HG02623 (cell line): Measurements from ENCODE around the gene RNASEH2A.

Experiments
- ATAC-seq: cut with Tn5 transposase; IDR thresholded peaks from one replicate; pipeline ENCODE4 v1.9.1; 2021; ENCODE audit warnings: moderate library complexity; ENCODE audit not compliant: unreplicated experiment

The RNASEH2A gene

GRCh38 chr19:12806242-12807081 lies at the start of gene RNASEH2A:
Gene RNASEH2A (plus strand): TSS chr19:12806584. CDS start chr19:12806674, 90 bp downstream.
- ATAC-seq: peak; percentile 72

GRCh38 chr19:12757544-12758274 lies 48.7 kb upstream of the RNASEH2A start:
- ATAC-seq: no peak

- ATAC-seq: no peak
These were observed 46.7 kb upstream of the RNASEH2A start for GRCh38 chr19:12759686-12760085.

GRCh38 chr19:12763100-12763499 lies 43.3 kb upstream of the RNASEH2A start:
- no peak for ATAC-seq

- ATAC-seq: no peak
These were observed 41.7 kb upstream of the RNASEH2A start for GRCh38 chr19:12764698-12765097.

GRCh38 chr19:12766051-12766521 lies 40.3 kb upstream of the RNASEH2A start:
- no peak for ATAC-seq

GRCh38 chr19:12767150-12767549 lies 39.2 kb upstream of the RNASEH2A start:
- no peak for ATAC-seq

- ATAC-seq: no peak
These were observed 38.7 kb upstream of the RNASEH2A start for GRCh38 chr19:12767666-12768065.

- ATAC-seq: no peak
These were observed 36.7 kb upstream of the RNASEH2A start for GRCh38 chr19:12769689-12770088.

GRCh38 chr19:12770922-12771321 lies 35.5 kb upstream of the RNASEH2A start:
- no peak for ATAC-seq

- ATAC-seq: no peak
These were observed 34.1 kb upstream of the RNASEH2A start for GRCh38 chr19:12772323-12772722.

GRCh38 chr19:12773571-12773970 lies 32.8 kb upstream of the RNASEH2A start:
- no peak for ATAC-seq

GRCh38 chr19:12774588-12775555 lies 31.5 kb upstream of the RNASEH2A start, which contains the start of gene HOOK2:
Gene HOOK2 (minus strand): TSS chr19:12775552. CDS start chr19:12775449, 103 bp downstream.
- ATAC-seq: peak; percentile 5

GRCh38 chr19:12777217-12778016 lies 29.0 kb upstream of the RNASEH2A start:
- no peak for ATAC-seq

GRCh38 chr19:12778017-12778904 lies 28.1 kb upstream of the RNASEH2A start:
- no peak for ATAC-seq

GRCh38 chr19:12778905-12779161 lies 27.6 kb upstream of the RNASEH2A start:
- ATAC-seq: no peak

- no peak for ATAC-seq
These were observed 27.0 kb upstream of the RNASEH2A start for GRCh38 chr19:12779162-12779993.

- ATAC-seq: no peak
These were observed 24.3 kb upstream of the RNASEH2A start for GRCh38 chr19:12782174-12782423.
